Stimulated activated CD8-positive, alpha-beta memory T cell treated with anti-CD3 and anti-CD28 coated beads, Interleukin-7, amount 100 ng/mL, for 24 hours (primary cell): ENCODE measurements around the gene PERCC1.

Source experiments
- DNase-seq: peaks from one replicate; pipeline ENCODE4 v3.0.0-alpha.2; 2020; ENCODE audit warnings: low read depth

PERCC1 gene

DNA sequence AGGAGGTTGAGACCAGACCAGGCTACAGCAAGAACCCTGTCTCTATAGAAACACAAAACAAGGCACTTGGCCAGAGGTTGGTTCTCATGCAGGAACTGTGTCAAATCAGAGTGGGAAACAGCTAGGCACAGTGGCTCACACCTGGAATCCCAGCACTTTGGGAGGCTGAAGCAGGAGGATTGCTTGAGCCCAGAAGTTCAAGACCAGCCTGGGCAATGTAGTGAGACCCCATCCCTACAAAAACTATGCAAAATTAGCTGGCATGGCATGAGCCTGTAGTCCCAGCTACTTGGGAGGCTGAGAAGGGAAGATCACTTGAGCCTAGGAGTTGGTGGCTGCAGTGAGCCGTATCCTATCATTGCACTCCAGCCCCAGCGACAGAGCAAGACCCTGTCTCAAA lies 18.0 kb upstream of the PERCC1 start:
- DNase-seq, result no peak

- DNase-seq, result peak; percentile 35
Observed at GRCh38 chr16:1413684-1414531, 17.0 kb upstream of the PERCC1 start.

GRCh38 chr16:1414532-1415260 lies 16.2 kb upstream of the PERCC1 start, which contains the start of gene UNKL:
TSS of gene UNKL (minus strand) at chr16:1414704. CDS start at chr16:1414691, 13 bp downstream.
- peak; percentile 60 for DNase-seq

DNA sequence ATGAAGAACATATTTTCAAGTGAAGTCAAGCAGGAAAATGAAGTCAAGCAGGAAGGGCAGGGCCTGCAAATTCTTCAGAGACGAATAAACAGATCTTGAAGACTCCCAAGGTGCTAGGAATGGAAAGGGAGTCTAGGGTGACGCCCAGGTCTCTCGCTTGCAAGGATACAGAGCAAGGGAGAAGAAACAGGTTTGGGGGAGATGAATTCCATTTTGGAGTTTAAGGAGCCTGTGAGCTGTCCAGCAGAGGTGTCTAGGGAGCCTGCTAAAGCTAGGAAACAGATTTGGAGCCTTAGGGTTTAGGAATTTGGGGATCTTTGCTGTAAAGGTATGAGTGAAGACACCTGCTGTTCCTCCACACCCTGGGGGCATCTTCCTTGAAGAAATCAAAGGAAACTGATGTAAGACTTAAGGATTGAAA lies 14.3 kb upstream of the PERCC1 start:
- no peak for DNase-seq

GRCh38 chr16:1420111-1420539 lies 10.8 kb upstream of the PERCC1 start:
- DNase-seq, result no peak

GRCh38 chr16:1422076-1422475 lies 8.8 kb upstream of the PERCC1 start:
- DNase-seq, result no peak

DNA sequence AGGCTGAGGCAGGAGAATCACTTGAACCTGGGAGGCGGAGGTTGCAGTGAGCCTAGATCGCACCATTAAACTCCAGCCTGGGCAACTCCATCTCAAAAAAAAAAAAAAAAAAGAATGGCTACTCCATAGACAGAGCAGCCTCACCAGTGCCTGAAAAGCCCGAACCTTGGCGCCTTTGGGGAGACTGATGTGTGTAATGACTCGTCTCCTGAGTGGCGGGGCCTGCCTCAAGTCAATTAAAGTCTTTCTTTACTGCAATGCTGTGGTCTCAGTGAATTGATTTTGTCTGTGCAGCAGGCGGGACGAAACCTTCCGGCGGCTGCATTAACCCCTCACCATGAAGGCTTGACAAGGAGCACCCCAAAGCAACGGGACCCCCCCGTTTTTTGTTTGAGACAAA lies 6.8 kb upstream of the PERCC1 start:
- DNase-seq, result no peak

- no peak for DNase-seq
Observed at GRCh38 chr16:1425616-1426370, 5.1 kb upstream of the PERCC1 start.

GRCh38 chr16:1426734-1427471 lies 4.0 kb upstream of the PERCC1 start:
- no peak for DNase-seq

GRCh38 chr16:1427473-1428461 lies 3.1 kb upstream of the PERCC1 start:
- no peak for DNase-seq

- no peak for DNase-seq
Observed at GRCh38 chr16:1428511-1428910, 2.4 kb upstream of the PERCC1 start.

DNA sequence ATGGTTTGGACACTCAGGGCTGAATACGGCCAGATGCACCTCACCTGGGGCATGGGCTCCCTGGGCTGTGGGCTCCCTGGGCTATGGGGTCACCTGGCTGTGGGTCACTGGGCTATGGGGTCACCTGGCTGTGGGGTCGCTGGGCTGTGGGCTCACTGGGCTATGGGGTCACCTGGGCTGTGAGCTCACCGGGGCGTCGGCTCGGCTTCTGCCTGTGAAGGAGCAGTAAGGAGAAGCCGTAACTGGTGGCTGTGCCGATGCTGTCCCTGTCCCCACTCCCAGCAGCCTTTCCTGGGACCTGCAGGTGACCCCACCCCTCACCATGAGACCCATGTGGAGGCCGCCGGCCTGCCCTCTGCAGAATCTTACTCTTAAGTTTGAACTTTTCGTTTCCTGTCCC lies 1.9 kb upstream of the PERCC1 start:
- DNase-seq, result no peak

- no peak for DNase-seq
Observed at GRCh38 chr16:1429631-1430030, 1.2 kb upstream of the PERCC1 start.

DNA sequence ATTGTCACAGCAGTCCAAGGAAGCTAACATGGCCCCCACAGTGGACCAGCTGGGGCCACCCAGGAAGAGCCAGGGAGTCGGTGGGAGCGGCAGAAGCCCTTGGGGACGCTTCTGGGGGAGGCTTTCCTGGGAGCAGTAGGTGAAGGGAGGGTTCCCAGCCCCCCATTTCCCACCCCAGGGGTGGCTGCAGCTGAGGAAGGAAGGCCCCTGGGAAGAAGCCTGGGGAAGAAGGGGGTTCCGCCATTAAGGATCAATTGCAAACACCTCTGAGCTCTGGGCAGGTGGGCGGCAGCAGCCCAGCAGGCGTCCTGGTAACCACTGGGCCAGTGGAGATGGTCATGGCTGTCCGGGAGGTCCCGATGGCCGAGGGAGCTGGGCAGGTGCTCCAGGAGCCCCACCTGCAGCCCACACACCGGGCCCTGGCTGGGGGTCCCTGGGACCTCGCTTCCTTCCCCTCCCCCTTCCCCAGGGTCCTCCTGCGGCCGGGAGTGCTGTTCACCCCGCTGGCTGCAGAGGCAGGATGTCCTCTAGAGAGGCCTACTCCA lies 592 bp upstream of the PERCC1 start:
- DNase-seq, result no peak

- DNase-seq, result no peak
Observed at GRCh38 chr16:1431497-1432270, 806 bp downstream of the PERCC1 start.

DNA sequence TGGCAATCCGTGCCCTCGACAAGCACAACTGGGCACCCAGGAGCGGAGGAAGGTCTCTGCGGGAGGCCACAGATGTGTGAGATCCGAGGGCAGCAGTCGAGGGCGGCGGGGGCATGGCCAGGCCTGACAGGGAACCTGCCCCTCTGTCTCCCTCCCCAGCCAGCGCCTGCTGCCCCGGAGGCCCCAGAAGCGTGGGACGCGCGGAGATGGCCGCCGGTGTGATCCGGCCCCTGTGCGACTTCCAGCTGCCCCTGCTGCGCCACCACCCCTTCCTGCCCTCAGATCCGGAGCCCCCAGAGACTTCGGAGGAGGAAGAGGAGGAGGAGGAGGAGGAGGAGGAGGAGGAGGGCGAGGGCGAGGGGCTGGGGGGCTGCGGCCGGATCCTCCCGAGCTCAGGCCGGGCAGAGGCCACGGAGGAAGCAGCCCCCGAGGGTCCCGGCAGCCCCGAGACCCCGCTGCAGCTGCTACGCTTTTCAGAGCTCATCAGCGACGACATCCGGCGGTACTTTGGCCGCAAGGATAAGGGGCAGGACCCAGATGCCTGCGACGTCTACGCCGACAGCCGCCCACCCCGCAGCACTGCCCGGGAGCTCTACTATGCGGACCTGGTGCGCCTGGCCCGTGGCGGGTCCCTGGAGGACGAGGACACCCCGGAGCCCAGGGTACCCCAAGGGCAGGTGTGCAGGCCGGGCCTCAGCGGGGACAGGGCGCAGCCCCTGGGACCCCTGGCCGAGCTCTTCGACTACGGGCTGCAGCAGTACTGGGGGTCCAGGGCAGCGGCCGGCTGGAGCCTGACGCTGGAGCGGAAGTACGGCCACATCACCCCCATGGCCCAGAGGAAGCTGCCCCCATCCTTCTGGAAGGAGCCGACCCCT lies 1.7 kb downstream of the PERCC1 start:
- DNase-seq, result no peak

- DNase-seq, result no peak
Observed at GRCh38 chr16:1433263-1433560, 2.3 kb downstream of the PERCC1 start.

DNA sequence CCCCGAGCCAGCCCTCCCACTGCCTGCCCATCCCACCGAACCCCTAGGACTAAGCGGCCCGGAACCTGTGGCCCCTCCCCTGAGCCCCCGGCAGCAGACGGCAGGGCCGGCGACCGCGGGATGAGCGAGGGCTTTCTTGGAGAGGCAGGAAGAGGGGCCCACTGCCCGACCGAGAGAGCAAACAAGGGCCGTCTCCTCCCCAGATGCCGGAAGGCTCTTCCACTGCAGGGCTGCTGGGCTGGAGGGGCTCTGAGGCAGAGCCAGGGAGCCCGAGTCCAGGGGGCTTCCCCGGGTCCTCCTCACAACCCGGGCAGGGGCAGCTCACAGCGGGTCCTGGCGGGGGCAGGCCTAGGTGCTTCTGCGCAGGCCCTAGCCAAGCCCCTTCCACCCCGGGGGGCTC lies 2.9 kb downstream of the PERCC1 start:
- no peak for DNase-seq
